Measurements from ENCODE around the gene GAL. TPM values are rescaled to one million over a fixed set of nuclear protein-coding genes. Genes with fewer than 3 reads are reported as not detected.
A peak's percentile ranks its signal among the peaks of the same experiment; 100 is the strongest.

Gene GAL
- total and polyA plus RNA-seq, 2 of the 8 experiments (the other 6 are each of a cell fraction or from before 2014, with no cell fraction given), result 81.8 to 233 TPM

GRCh38 chr11:68684385-68685356 is at the start of gene GAL (continued):
- peak; percentile 41; the same call in 1 of the 2 replicates for TF ChIP-seq RBBP5 (IDR thresholded peaks at IDR 0.05; ENCODE audit: borderline replicate concordance, low read depth, low read length)
- TF ChIP-seq PHF8 (conservative IDR thresholded peaks at IDR 0.05; ENCODE audit: low read depth, low read length), result no peak; the same call in 1 of the 2 replicates
- TF ChIP-seq, protein P1, sequence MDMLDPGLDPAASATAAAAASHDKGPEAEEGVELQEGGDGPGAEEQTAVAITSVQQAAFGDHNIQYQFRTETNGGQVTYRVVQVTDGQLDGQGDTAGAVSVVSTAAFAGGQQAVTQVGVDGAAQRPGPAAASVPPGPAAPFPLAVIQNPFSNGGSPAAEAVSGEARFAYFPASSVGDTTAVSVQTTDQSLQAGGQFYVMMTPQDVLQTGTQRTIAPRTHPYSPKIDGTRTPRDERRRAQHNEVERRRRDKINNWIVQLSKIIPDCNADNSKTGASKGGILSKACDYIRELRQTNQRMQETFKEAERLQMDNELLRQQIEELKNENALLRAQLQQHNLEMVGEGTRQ (IDR thresholded peaks at IDR 0.05; ENCODE audit: low read length), result no peak
- no peak for TF ChIP-seq NRF1 (IDR thresholded peaks at IDR 0.05; ENCODE audit: low read depth, low read length)
- no peak for TF ChIP-seq ATF2 (IDR thresholded peaks at IDR 0.05; ENCODE audit: low read length)
- peak; percentile 85 for TF ChIP-seq KDM4A (IDR thresholded peaks at IDR 0.05; ENCODE audit: low read depth, low read length, severe bottlenecking)
- TF ChIP-seq RFX5 (IDR thresholded peaks at IDR 0.05; ENCODE audit: borderline replicate concordance, low read depth, low read length), result no peak
- TF ChIP-seq YY1 (IDR thresholded peaks at IDR 0.05; ENCODE audit: low read depth, low read length), result no peak
- no peak for TF ChIP-seq HDAC6 (IDR thresholded peaks at IDR 0.05; ENCODE audit: low read depth, low read length)
- no peak for TF ChIP-seq BRCA1 (IDR thresholded peaks at IDR 0.05; ENCODE audit: low read depth, low read length)
- no peak for TF ChIP-seq POU5F1 (IDR thresholded peaks at IDR 0.05; ENCODE audit: low read depth, low read length)
- peak; percentile 33; the same call in 1 of the 2 replicates for TF ChIP-seq TAF1 (IDR thresholded peaks at IDR 0.05; ENCODE audit: low read depth, low read length)
- no peak for TF ChIP-seq SIRT6 (IDR thresholded peaks at IDR 0.05; ENCODE audit: low read length)
- TF ChIP-seq RNF2 (IDR thresholded peaks at IDR 0.05; ENCODE audit: borderline replicate concordance, low read depth, low read length, missing control alignments, poor library complexity, severe bottlenecking), result peak; percentile 36
- TF ChIP-seq CHD2 (IDR thresholded peaks at IDR 0.05; ENCODE audit: low read length), result no peak
- TF ChIP-seq CHD1 (IDR thresholded peaks at IDR 0.05; ENCODE audit: low read depth, low read length), result no peak
- no peak for TF ChIP-seq BCL11A (IDR thresholded peaks at IDR 0.05; ENCODE audit: low read depth in 2 of 2, low read length in 2 of 2)
- no peak for TF ChIP-seq MAFK (IDR thresholded peaks at IDR 0.05; ENCODE audit: low read depth, low read length)
- no peak for TF ChIP-seq JUN (IDR thresholded peaks at IDR 0.05; ENCODE audit: low read depth, low read length)
- no peak for TF ChIP-seq ATF3 (IDR thresholded peaks at IDR 0.05; ENCODE audit: insufficient read depth, low read depth, low read length)
